ENCODE results near the gene EHHADH.
A peak's percentile ranks its signal among the peaks of the same experiment; 100 is the strongest.

Gene EHHADH

GRCh38 chr3:185153861-185154629 lies 99.8 kb downstream of the EHHADH start:
- DNase-seq (ENCODE audit: low spot score in 2 of 2): no peak
- Mint-ChIP-seq H3K27me3 (peaks cover 21% of the 10 kb centered on the region), H3K27ac (no peak overlapping the region), H3K4me1 (peaks cover 5% of the 10 kb centered on the region), H3K36me3 (no peaks in the 10 kb centered on the region), H3K4me3 (no peak overlapping the region), H3K9me3 (no peaks in the 10 kb centered on the region)
- no peak for ATAC-seq (ENCODE audit: low read depth)

GRCh38 chr3:185153171-185153771 lies 100.6 kb downstream of the EHHADH start:
- Mint-ChIP-seq H3K27ac (no peak overlapping the region), H3K36me3 (no peaks in the 10 kb centered on the region), H3K4me1 (peaks cover 5% of the 10 kb centered on the region), H3K4me3 (no peak overlapping the region), H3K9me3 (no peaks in the 10 kb centered on the region), H3K27me3 (peaks cover 18% of the 10 kb centered on the region)
- peak; percentile 26 for ATAC-seq (ENCODE audit: low read depth)
- DNase-seq (ENCODE audit: low spot score in 2 of 2): peak in 1 of 2 donors; percentile 25

- peak within 1 kb of the TSS; percentile 76 for H3K4me3 Mint-ChIP-seq
- peaks cover 5% of the 10 kb centered on the region for H3K4me1 Mint-ChIP-seq
- H3K9me3 Mint-ChIP-seq: no peaks in the 10 kb centered on the region
- peak; percentile 9 to 40 for DNase-seq (ENCODE audit: low spot score in 2 of 2)
- no peak within 1 kb of the TSS for H3K27ac Mint-ChIP-seq
- ATAC-seq (ENCODE audit: low read depth): peak; percentile 73
- no peaks in the 10 kb centered on the region for H3K36me3 Mint-ChIP-seq
- peaks cover 18% of the 10 kb centered on the region for H3K27me3 Mint-ChIP-seq
Observed at GRCh38 chr3:185152410-185153170, 101.3 kb downstream of the EHHADH start, which contains the start of gene C3orf70. Gene C3orf70, minus strand, starts transcription at chr3:185153060. Its CDS starts 237 bp downstream, at chr3:185152823.

- peaks cover 5% of the 10 kb centered on the region for H3K4me1 Mint-ChIP-seq
Observed at GRCh38 chr3:185151964-185152409, 101.9 kb downstream of the EHHADH start.

GRCh38 chr3:185151101-185151963 lies 102.5 kb downstream of the EHHADH start:
- Mint-ChIP-seq H3K36me3 (no peaks in the 10 kb centered on the region), H3K27me3 (peaks cover 13% of the 10 kb centered on the region), H3K4me1 (peaks cover 5% of the 10 kb centered on the region), H3K27ac (no peak overlapping the region), H3K9me3 (no peaks in the 10 kb centered on the region), H3K4me3 (no peak overlapping the region)
- ATAC-seq (ENCODE audit: low read depth): no peak
- no peak for DNase-seq (ENCODE audit: low spot score in 2 of 2)

More at GRCh38 chr3:185151964-185152409, 101.9 kb downstream of the EHHADH start:
- no peak for DNase-seq (ENCODE audit: low spot score in 2 of 2)
- Mint-ChIP-seq H3K4me3 (peak overlapping the region; percentile 76), H3K9me3 (no peaks in the 10 kb centered on the region), H3K27me3 (peaks cover 16% of the 10 kb centered on the region), H3K27ac (no peak overlapping the region), H3K36me3 (no peaks in the 10 kb centered on the region)
- no peak for ATAC-seq (ENCODE audit: low read depth)

GRCh38 chr3:185150561-185150960 lies 103.3 kb downstream of the EHHADH start:
- no peak for ATAC-seq (ENCODE audit: low read depth)
- no peaks in the 10 kb centered on the region for H3K36me3 Mint-ChIP-seq
- DNase-seq (ENCODE audit: low spot score in 2 of 2): no peak
- peaks cover 5% of the 10 kb centered on the region for H3K4me1 Mint-ChIP-seq
- H3K4me3 Mint-ChIP-seq: no peak overlapping the region
- H3K27me3 Mint-ChIP-seq: peaks cover 13% of the 10 kb centered on the region
- H3K27ac Mint-ChIP-seq: no peak overlapping the region
- H3K9me3 Mint-ChIP-seq: no peaks in the 10 kb centered on the region

GRCh38 chr3:185149591-185149990 lies 104.3 kb downstream of the EHHADH start:
- no peak for ATAC-seq (ENCODE audit: low read depth)
- no peak overlapping the region for H3K27ac Mint-ChIP-seq
- H3K36me3 Mint-ChIP-seq: no peaks in the 10 kb centered on the region
- no peaks in the 10 kb centered on the region for H3K9me3 Mint-ChIP-seq
- peaks cover 5% of the 10 kb centered on the region for H3K4me1 Mint-ChIP-seq
- H3K27me3 Mint-ChIP-seq: peaks cover 13% of the 10 kb centered on the region
- no peak for DNase-seq (ENCODE audit: low spot score in 2 of 2)
- no peak overlapping the region for H3K4me3 Mint-ChIP-seq

- Mint-ChIP-seq H3K27me3 (peaks cover 5% of the 10 kb centered on the region), H3K4me1 (no peaks in the 10 kb centered on the region), H3K9me3 (peaks cover 2% of the 10 kb centered on the region), H3K36me3 (peaks cover 1% of the 10 kb centered on the region), H3K4me3 (no peak overlapping the region), H3K27ac (no peak overlapping the region)
- DNase-seq (ENCODE audit: low spot score in 2 of 2) (no peak), ATAC-seq (ENCODE audit: low read depth) (no peak)
Observed at GRCh38 chr3:185145511-185145910, 108.3 kb downstream of the EHHADH start.

- DNase-seq (ENCODE audit: low spot score in 2 of 2): no peak
- H3K36me3 Mint-ChIP-seq: peaks cover 1% of the 10 kb centered on the region
Observed at GRCh38 chr3:185144784-185145183, 109.1 kb downstream of the EHHADH start.

More at GRCh38 chr3:185144784-185145183, 109.1 kb downstream of the EHHADH start:
- H3K9me3 Mint-ChIP-seq: peaks cover 2% of the 10 kb centered on the region
- no peaks in the 10 kb centered on the region for H3K4me1 Mint-ChIP-seq
- H3K4me3 Mint-ChIP-seq: no peak overlapping the region
- ATAC-seq (ENCODE audit: low read depth): no peak
- no peak overlapping the region for H3K27ac Mint-ChIP-seq
- H3K27me3 Mint-ChIP-seq: peaks cover 7% of the 10 kb centered on the region

Data from memory B cell (primary cell).